Measurements from ENCODE around the gene OR51G2. TPM values are rescaled to one million over a fixed set of nuclear protein-coding genes. Genes with fewer than 3 reads are reported as not detected.

OR51G2 gene
- total RNA-seq, 1 donor from 2014 or later: not detected

DNA sequence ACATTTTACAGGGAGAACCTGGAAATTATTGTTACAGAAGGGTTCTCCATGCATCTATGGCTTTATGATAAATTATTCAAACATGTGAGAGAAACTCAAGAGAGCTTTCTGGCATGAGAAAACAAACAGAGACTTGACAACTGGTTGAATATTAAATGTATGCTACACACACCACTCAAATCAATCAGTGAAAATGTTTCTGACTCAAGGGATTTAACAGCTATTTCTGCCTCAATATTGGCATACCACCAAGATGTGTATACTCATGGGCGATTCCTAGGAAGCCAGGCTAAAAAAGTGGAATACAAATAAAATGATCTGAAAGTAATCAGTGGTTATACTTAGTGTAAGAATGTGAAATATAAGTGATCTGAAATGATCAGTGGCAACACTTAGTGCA, 53.3 kb downstream of the OR51G2 start:
- no peaks in the 10 kb centered on the region for H3K9me3 Mint-ChIP-seq
- no peak overlapping the region for H3K4me3 Mint-ChIP-seq
- H3K27me3 Mint-ChIP-seq: no peaks in the 10 kb centered on the region
- DNase-seq (ENCODE audit: extremely low spot score, unreplicated experiment): no peak
- H3K27ac Mint-ChIP-seq: no peak overlapping the region
- TF ChIP-seq, protein P1, sequence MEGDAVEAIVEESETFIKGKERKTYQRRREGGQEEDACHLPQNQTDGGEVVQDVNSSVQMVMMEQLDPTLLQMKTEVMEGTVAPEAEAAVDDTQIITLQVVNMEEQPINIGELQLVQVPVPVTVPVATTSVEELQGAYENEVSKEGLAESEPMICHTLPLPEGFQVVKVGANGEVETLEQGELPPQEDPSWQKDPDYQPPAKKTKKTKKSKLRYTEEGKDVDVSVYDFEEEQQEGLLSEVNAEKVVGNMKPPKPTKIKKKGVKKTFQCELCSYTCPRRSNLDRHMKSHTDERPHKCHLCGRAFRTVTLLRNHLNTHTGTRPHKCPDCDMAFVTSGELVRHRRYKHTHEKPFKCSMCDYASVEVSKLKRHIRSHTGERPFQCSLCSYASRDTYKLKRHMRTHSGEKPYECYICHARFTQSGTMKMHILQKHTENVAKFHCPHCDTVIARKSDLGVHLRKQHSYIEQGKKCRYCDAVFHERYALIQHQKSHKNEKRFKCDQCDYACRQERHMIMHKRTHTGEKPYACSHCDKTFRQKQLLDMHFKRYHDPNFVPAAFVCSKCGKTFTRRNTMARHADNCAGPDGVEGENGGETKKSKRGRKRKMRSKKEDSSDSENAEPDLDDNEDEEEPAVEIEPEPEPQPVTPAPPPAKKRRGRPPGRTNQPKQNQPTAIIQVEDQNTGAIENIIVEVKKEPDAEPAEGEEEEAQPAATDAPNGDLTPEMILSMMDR (conservative IDR thresholded peaks at IDR 0.05): no peak
- no peaks in the 10 kb centered on the region for H3K36me3 Mint-ChIP-seq
- no peaks in the 10 kb centered on the region for H3K4me1 Mint-ChIP-seq (ENCODE audit: unreplicated experiment)

DNA sequence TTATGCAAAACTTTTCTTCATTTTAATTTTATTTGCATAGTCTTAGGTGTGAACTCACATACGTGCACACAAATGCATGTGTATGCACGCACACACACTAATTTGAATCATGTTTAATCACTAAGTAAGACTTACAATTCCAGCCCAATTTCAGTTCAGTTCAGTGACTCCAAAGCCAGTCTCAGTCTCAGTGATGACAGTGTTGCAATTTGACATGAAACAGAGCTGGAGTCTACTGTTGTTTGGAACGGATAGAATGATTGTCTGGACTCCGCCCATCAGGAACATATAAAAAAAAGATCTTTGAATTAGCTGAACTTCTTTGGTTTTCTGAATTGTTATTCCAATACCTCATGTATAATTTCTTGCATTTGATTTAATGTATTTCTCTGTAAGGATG, 55.3 kb downstream of the OR51G2 start:
- TF ChIP-seq, protein P1 (conservative IDR thresholded peaks at IDR 0.05): no peak
- Mint-ChIP-seq H3K27ac (no peak overlapping the region), H3K4me1 (ENCODE audit: unreplicated experiment) (no peaks in the 10 kb centered on the region), H3K27me3 (no peaks in the 10 kb centered on the region), H3K4me3 (no peak overlapping the region), H3K9me3 (no peaks in the 10 kb centered on the region), H3K36me3 (no peaks in the 10 kb centered on the region)
- no peak for DNase-seq (ENCODE audit: extremely low spot score, unreplicated experiment)

Other genes starting within 250 kb of the OR51G2 start
- 0.58 TPM in 1 of 2 replicates, not detected in the other for gene OR51E2, start 221.5 kb downstream of the OR51G2 start, total RNA-seq (ENCODE audit: low replicate concordance)
- gene MMP26, start 214.6 kb downstream of the OR51G2 start, total RNA-seq (ENCODE audit: low replicate concordance): not detected in 2 replicates
- not detected in 2 replicates for gene OR51F1, start 149.4 kb downstream of the OR51G2 start, total RNA-seq (ENCODE audit: low replicate concordance)
- not detected in 2 replicates for gene OR52R1, start 115.0 kb downstream of the OR51G2 start, total RNA-seq (ENCODE audit: low replicate concordance)
- not detected in 2 replicates for gene OR51F2, start 98.0 kb downstream of the OR51G2 start, total RNA-seq (ENCODE audit: low replicate concordance)
- not detected in 2 replicates for gene OR51S1, start 70.1 kb downstream of the OR51G2 start, total RNA-seq (ENCODE audit: low replicate concordance)
- 0.39 TPM in 1 of 2 replicates, not detected in the other for gene OR51T1, start 37.5 kb downstream of the OR51G2 start, total RNA-seq (ENCODE audit: low replicate concordance)
- not detected in 2 replicates for gene OR51A7, start 15.6 kb downstream of the OR51G2 start, total RNA-seq (ENCODE audit: low replicate concordance)
- not detected in 2 replicates for gene OR51G1, start 5.0 kb upstream of the OR51G2 start, total RNA-seq (ENCODE audit: low replicate concordance)
- not detected in 2 replicates for gene OR51A4, start 28.3 kb upstream of the OR51G2 start, total RNA-seq (ENCODE audit: low replicate concordance)
- not detected in 2 replicates for gene OR51A2, start 36.4 kb upstream of the OR51G2 start, total RNA-seq (ENCODE audit: low replicate concordance)
- gene OR51L1, start 75.5 kb upstream of the OR51G2 start, total RNA-seq (ENCODE audit: low replicate concordance): not detected in 2 replicates
- gene OR52J3, start 127.2 kb upstream of the OR51G2 start, total RNA-seq (ENCODE audit: low replicate concordance): not detected in 2 replicates
- gene OR52E2, start 140.3 kb upstream of the OR51G2 start, total RNA-seq (ENCODE audit: low replicate concordance): not detected in 2 replicates
- gene OR52E1, start 150.2 kb upstream of the OR51G2 start, total RNA-seq (ENCODE audit: low replicate concordance): not detected in 2 replicates
- not detected in 2 replicates for gene OR52A5, start 219.0 kb upstream of the OR51G2 start, total RNA-seq (ENCODE audit: low replicate concordance)
- not detected in 2 replicates for gene OR52A1, start 235.4 kb upstream of the OR51G2 start, total RNA-seq (ENCODE audit: low replicate concordance)